SK-MEL-5 (cell line): ENCODE results near the gene MTHFS. TPM values are rescaled to one million over a fixed set of nuclear protein-coding genes. Genes with fewer than 3 reads are reported as not detected.

Source experiments
- small RNA-seq, 2 experiments: library from RNA; depleted of rRNA; stranded (forward); fragments of <200 nt; gene quantifications; one replicate each; pipeline ENCODE3, GENCODE V24; 2014
- total RNA-seq: library from RNA; depleted of rRNA; stranded (reverse); fragments of >200 nt; shearing (Covaris generic); gene quantifications from 2 replicates; pipeline ENCODE4 v1.2.3, GENCODE V29; 2014; rRNA removed

Gene MTHFS
- total RNA-seq, 1 experiment from 2014 or later = 76.4 TPM

Small RNAs within 50 kb of the gene (small RNA-seq; reads per million reads assigned to genes)
- gene RNU6-667P = 0 reads per million in 2 experiments

Other genes starting within 250 kb of the MTHFS start
- 102 and 105 TPM in 2 replicates for gene BCL2A1, start 74.2 kb upstream of the MTHFS start, total RNA-seq
- gene ZFAND6, start 162.7 kb upstream of the MTHFS start, total RNA-seq = 137 and 145 TPM in 2 replicates